Measurements from ENCODE around the gene FUT7. TPM values are rescaled to one million over a fixed set of nuclear protein-coding genes. Genes with fewer than 3 reads are reported as not detected.

The FUT7 gene
- total and polyA plus RNA-seq, 2 donors (not counting 1 experiment from before 2014, with no cell fraction given): not detected

DNA sequence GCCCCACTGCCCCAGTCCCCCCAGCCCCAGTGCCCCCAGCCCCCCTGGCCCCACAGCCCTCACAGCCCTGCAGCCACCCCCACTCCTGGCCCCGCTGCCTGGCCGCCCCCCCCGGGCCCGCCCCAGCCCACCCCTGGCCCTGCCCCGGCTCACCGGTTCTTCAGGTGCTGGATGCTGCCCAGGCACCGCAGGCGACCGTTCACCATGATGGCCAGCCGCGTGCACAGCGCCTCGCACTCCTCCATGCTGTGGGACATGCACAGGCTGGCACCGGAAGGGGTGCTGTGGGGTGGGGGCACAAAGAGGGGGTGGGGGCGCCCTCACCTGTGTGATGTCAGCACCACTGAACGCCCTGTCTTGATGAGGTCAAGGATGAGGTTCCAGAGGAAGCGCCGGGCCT, 22.7 kb downstream of the FUT7 start:
- Histone ChIP-seq H3K9me3 (ENCODE audit: control insufficient read depth, insufficient read depth, low read depth, low read length) (no peaks in the 10 kb centered on the region), H3K9ac (ENCODE audit: insufficient read depth, low read length) (no peak overlapping the region), H3K27me3 (ENCODE audit: control insufficient read depth, insufficient read depth, low read length) (no peaks in the 10 kb centered on the region), H3K4me2 (ENCODE audit: extremely low read depth, insufficient read depth, low read length) (no peak overlapping the region), H3K79me2 (ENCODE audit: control insufficient read depth, insufficient read depth, low read length) (no peaks in the 10 kb centered on the region), H4K20me1 (ENCODE audit: control insufficient read depth, extremely low read depth, insufficient read depth, low read length) (no peaks in the 10 kb centered on the region), H3K4me1 (ENCODE audit: control insufficient read depth, extremely low read depth, insufficient read depth, low read length) (peaks cover 8% of the 10 kb centered on the region), H2AFZ (ENCODE audit: low read length) (no peak overlapping the region), H3K4me3 (replicated peaks in 1 of 4; ENCODE audit: control extremely low read depth in 1 of 4, insufficient read depth in 1 of 4, low read depth in 3 of 4, low read length in 4 of 4) (no peak overlapping the region), H3K27ac (ENCODE audit: insufficient read depth, low read length) (no peak overlapping the region), H3K36me3 (ENCODE audit: control insufficient read depth, insufficient read depth, low read length) (peaks cover 5% of the 10 kb centered on the region)
- no peak for DNase-seq (ENCODE audit: low read depth in 2 of 2)
- TF ChIP-seq CTCF (conservative IDR thresholded peaks at IDR 0.05 in 1 of 2, IDR thresholded peaks at IDR 0.05 in 1 of 2; ENCODE audit: low read depth in 1 of 2, low read length in 2 of 2) (no peak), EZH2 (IDR thresholded peaks at IDR 0.05; ENCODE audit: low read length, missing control alignments) (no peak)

DNA sequence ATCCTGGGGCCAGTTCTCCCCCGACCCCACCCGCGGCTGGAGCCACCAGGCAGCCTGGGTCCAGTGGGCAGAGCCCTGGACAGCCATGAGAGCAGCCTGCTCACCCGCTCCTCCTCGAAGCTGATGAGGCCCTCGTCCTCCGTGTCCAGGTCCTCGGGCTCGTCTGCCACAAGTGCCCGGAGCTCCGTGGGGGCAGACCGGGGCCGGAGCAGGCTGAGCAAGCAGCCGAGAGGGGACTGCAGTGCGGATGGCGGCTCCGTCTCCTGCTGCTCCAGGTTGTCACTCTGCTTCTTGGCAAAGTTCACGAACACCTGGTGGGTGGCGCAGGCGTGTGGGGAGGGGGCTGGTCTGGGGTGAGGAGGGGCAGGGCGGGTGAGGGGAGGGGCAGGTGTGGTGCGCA, 23.6 kb downstream of the FUT7 start:
- no peaks in the 10 kb centered on the region for H3K9me3 ChIP-seq (ENCODE audit: control insufficient read depth, insufficient read depth, low read depth, low read length)
- H3K9ac ChIP-seq (ENCODE audit: insufficient read depth, low read length): no peak overlapping the region
- H3K4me3 ChIP-seq (replicated peaks in 1 of 4; ENCODE audit: control extremely low read depth in 1 of 4, insufficient read depth in 1 of 4, low read depth in 3 of 4, low read length in 4 of 4): no peak overlapping the region
- no peaks in the 10 kb centered on the region for H3K27me3 ChIP-seq (ENCODE audit: control insufficient read depth, insufficient read depth, low read length)
- peaks cover 5% of the 10 kb centered on the region for H3K36me3 ChIP-seq (ENCODE audit: control insufficient read depth, insufficient read depth, low read length)
- no peak overlapping the region for H2AFZ ChIP-seq (ENCODE audit: low read length)
- no peak for TF ChIP-seq EZH2 (IDR thresholded peaks at IDR 0.05; ENCODE audit: low read length, missing control alignments)
- no peak for TF ChIP-seq CTCF (conservative IDR thresholded peaks at IDR 0.05 in 1 of 2, IDR thresholded peaks at IDR 0.05 in 1 of 2; ENCODE audit: low read depth in 1 of 2, low read length in 2 of 2)
- H3K4me2 ChIP-seq (ENCODE audit: extremely low read depth, insufficient read depth, low read length): no peak overlapping the region
- no peaks in the 10 kb centered on the region for H3K79me2 ChIP-seq (ENCODE audit: control insufficient read depth, insufficient read depth, low read length)
- H3K4me1 ChIP-seq (ENCODE audit: control insufficient read depth, extremely low read depth, insufficient read depth, low read length): peaks cover 8% of the 10 kb centered on the region
- no peak overlapping the region for H3K27ac ChIP-seq (ENCODE audit: insufficient read depth, low read length)
- no peak for DNase-seq (ENCODE audit: low read depth in 2 of 2)
- H4K20me1 ChIP-seq (ENCODE audit: control insufficient read depth, extremely low read depth, insufficient read depth, low read length): no peaks in the 10 kb centered on the region

GRCh38 chr9:137007816-137008270, 24.0 kb downstream of the FUT7 start:
- H3K27me3 ChIP-seq (ENCODE audit: control insufficient read depth, insufficient read depth, low read length): no peaks in the 10 kb centered on the region
- no peak overlapping the region for H3K9ac ChIP-seq (ENCODE audit: insufficient read depth, low read length)
- H4K20me1 ChIP-seq (ENCODE audit: control insufficient read depth, extremely low read depth, insufficient read depth, low read length): no peaks in the 10 kb centered on the region
- no peak overlapping the region for H3K27ac ChIP-seq (ENCODE audit: insufficient read depth, low read length)
- peaks cover 8% of the 10 kb centered on the region for H3K4me1 ChIP-seq (ENCODE audit: control insufficient read depth, extremely low read depth, insufficient read depth, low read length)
- no peaks in the 10 kb centered on the region for H3K9me3 ChIP-seq (ENCODE audit: control insufficient read depth, insufficient read depth, low read depth, low read length)
- no peak overlapping the region for H3K4me3 ChIP-seq (replicated peaks in 1 of 4; ENCODE audit: control extremely low read depth in 1 of 4, insufficient read depth in 1 of 4, low read depth in 3 of 4, low read length in 4 of 4)
- H3K4me2 ChIP-seq (ENCODE audit: extremely low read depth, insufficient read depth, low read length): no peak overlapping the region
- H3K36me3 ChIP-seq (ENCODE audit: control insufficient read depth, insufficient read depth, low read length): peaks cover 5% of the 10 kb centered on the region
- H3K79me2 ChIP-seq (ENCODE audit: control insufficient read depth, insufficient read depth, low read length): no peaks in the 10 kb centered on the region
- no peak for TF ChIP-seq EZH2 (IDR thresholded peaks at IDR 0.05; ENCODE audit: low read length, missing control alignments)
- no peak overlapping the region for H2AFZ ChIP-seq (ENCODE audit: low read length)
- DNase-seq (ENCODE audit: low read depth in 2 of 2): no peak
